ENCODE results near the gene ATXN7L1. TPM values are rescaled to one million over a fixed set of nuclear protein-coding genes. Genes with fewer than 3 reads are reported as not detected.

The ATXN7L1 gene, protein sequence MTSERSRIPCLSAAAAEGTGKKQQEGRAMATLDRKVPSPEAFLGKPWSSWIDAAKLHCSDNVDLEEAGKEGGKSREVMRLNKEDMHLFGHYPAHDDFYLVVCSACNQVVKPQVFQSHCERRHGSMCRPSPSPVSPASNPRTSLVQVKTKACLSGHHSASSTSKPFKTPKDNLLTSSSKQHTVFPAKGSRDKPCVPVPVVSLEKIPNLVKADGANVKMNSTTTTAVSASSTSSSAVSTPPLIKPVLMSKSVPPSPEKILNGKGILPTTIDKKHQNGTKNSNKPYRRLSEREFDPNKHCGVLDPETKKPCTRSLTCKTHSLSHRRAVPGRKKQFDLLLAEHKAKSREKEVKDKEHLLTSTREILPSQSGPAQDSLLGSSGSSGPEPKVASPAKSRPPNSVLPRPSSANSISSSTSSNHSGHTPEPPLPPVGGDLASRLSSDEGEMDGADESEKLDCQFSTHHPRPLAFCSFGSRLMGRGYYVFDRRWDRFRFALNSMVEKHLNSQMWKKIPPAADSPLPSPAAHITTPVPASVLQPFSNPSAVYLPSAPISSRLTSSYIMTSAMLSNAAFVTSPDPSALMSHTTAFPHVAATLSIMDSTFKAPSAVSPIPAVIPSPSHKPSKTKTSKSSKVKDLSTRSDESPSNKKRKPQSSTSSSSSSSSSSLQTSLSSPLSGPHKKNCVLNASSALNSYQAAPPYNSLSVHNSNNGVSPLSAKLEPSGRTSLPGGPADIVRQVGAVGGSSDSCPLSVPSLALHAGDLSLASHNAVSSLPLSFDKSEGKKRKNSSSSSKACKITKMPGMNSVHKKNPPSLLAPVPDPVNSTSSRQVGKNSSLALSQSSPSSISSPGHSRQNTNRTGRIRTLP
- polyA plus RNA-seq: 17.8 TPM

DNA sequence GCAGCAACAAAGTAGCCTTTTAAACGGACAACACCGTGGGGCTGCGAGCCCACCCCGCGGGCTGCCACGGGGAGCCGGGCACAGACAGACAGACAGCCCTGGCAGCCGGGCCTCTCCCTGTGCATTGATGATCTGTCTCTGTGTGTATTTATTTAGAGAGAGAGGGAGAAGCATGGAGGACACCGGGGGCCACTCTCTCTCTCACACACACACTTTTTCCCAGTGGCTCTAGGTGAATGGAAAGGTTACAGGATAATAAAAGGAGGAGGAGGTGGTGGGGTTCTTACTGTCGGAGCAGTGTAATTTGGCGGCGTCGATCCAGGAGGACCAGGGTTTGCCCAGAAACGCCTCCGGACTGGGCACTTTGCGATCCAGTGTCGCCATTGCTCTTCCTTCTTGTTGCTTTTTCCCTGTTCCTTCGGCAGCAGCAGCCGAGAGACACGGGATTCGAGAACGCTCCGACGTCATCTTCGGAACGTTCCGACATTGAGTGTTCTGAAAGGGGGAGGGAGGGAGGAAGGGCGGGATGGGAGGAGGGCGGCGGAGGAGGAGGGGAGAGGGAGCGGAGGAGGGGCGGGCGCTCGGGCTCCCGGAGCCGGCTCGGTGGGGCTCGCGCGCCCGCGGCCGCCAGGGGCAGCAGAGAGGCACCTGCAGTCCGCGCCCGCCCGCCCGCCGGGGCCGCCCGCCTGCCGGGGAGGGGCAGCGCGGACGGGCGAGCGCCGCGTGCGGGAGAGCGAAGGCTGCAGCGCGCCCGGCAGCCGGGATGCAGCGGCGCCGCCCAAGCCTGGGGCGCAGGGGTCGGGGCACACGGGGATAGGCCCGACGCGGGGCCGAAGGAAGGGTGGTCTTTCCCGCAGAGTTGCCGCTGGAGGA, at the start of gene ATXN7L1:
Gene ATXN7L1 (minus strand): TSS at position 509 of the 873 bp plus-strand sequence. CDS start 41 bp downstream, at position 468.
- Mint-ChIP-seq H3K4me3 (peak within 1 kb of the TSS; percentile 83 to 99 (median 92)), H3K9me3 (no peaks in the 10 kb centered on the region), H3K27me3 (peaks cover 2% of the 10 kb centered on the region), H3K4me1 (peaks cover 0 to 15% (median 0%) of the 10 kb centered on the region in 3 donors), H3K36me3 (no peaks in the 10 kb centered on the region), H3K27ac (peak within 1 kb of the TSS in 2 of 3 donors; percentile 26 to 79)

DNA sequence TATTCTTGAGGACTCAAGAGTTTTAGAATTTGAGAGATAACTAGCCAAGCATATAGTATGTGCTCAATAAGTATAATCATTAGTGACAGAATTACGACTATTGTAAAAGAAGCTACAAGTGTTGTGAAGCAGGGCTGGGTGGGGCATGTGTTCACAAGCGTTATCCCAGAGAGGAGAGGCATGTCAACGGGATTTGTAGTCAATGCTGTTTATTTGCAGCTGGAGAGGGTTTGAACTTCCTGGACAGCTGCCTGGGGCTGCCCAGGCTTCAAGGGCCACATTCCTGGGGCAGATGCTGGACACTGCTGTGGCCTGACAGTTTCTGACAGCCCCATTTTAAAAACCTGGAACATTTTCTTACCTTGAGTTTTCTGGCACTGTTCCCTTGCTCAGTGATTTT, 49.7 kb upstream of the ATXN7L1 start:
- peaks cover 0 to 3% (median 0%) of the 10 kb centered on the region in 3 donors for H3K4me1 Mint-ChIP-seq
- no peaks in the 10 kb centered on the region for H3K36me3 Mint-ChIP-seq
- no peak overlapping the region for H3K4me3 Mint-ChIP-seq
- H3K9me3 Mint-ChIP-seq: peaks cover 0 to 3% (median 3%) of the 10 kb centered on the region in 3 donors
- H3K27ac Mint-ChIP-seq: no peak overlapping the region
- H3K27me3 Mint-ChIP-seq: peaks cover 1% of the 10 kb centered on the region

DNA sequence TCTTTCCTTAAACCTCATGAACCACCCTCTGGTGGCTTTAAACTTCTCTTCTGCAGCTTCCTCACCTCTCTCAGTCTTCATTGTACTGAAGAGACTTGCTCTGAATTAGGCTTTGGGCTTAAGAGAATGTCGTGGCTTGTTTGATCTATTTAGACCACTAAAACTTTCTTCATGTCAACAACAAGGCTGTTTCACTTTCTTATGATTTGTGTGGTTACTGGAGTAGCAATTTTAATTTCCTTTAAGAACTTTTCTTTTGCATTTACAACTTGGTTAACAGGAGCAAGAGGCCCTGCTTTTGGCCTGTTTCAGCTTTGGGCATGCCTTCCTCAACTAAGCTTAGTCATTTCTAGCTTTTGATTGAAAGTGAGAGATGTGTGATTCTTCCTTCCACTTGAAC, 48.5 kb upstream of the ATXN7L1 start:
- peaks cover 2 to 3% (median 3%) of the 10 kb centered on the region in 3 donors for H3K9me3 Mint-ChIP-seq
- H3K27me3 Mint-ChIP-seq: peaks cover 1% of the 10 kb centered on the region
- H3K27ac Mint-ChIP-seq: no peak overlapping the region
- H3K4me1 Mint-ChIP-seq: peaks cover 0 to 3% (median 0%) of the 10 kb centered on the region in 3 donors
- no peaks in the 10 kb centered on the region for H3K36me3 Mint-ChIP-seq
- H3K4me3 Mint-ChIP-seq: no peak overlapping the region

DNA sequence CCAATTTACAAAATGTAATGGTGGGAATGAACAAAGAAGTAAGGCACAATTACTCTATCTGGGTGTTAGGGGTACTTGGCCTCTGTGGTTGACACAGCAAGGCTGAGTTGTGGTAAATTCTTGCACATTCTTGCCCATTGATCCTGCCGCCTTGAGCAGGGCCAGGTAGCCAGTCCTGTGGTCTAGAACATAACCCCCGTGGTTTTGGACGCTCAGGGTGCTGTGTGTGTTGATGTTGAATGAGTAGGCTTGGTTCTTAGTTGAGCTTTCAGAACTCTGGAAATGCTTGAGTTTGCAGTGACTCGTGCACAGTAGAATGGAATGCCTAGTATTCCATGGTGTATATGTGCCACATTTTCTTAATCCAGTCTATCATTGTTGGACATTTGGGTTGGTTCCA, 44.4 kb upstream of the ATXN7L1 start:
- Mint-ChIP-seq H3K27me3 (no peaks in the 10 kb centered on the region), H3K4me1 (peaks cover 0 to 3% (median 0%) of the 10 kb centered on the region in 3 donors), H3K36me3 (no peaks in the 10 kb centered on the region), H3K9me3 (peaks cover 2 to 3% (median 3%) of the 10 kb centered on the region in 3 donors), H3K27ac (no peak overlapping the region), H3K4me3 (no peak overlapping the region)

DNA sequence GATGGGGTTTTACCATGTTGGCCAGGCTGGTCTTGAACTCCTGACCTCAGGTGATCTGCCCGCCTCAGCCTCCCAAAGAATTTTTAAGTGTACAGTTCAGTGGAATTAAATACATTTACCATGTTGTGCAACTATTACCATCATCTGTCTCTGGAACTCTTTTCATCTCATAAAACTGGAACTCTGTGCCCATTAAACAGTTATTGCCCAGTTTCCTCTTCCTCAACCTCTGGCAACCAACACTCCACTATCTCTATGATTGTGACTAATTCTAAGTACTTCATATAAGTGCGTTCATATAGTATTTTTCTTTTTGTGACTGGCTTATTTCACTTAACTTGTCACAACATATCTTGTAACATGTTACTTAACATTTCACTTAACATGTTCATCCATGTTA, 41.3 kb upstream of the ATXN7L1 start:
- H3K4me1 Mint-ChIP-seq: no peaks in the 10 kb centered on the region
- H3K9me3 Mint-ChIP-seq: peaks cover 0 to 2% (median 0%) of the 10 kb centered on the region in 3 donors
- H3K36me3 Mint-ChIP-seq: no peaks in the 10 kb centered on the region
- no peaks in the 10 kb centered on the region for H3K27me3 Mint-ChIP-seq
- H3K27ac Mint-ChIP-seq: no peak overlapping the region
- H3K4me3 Mint-ChIP-seq: no peak overlapping the region

DNA sequence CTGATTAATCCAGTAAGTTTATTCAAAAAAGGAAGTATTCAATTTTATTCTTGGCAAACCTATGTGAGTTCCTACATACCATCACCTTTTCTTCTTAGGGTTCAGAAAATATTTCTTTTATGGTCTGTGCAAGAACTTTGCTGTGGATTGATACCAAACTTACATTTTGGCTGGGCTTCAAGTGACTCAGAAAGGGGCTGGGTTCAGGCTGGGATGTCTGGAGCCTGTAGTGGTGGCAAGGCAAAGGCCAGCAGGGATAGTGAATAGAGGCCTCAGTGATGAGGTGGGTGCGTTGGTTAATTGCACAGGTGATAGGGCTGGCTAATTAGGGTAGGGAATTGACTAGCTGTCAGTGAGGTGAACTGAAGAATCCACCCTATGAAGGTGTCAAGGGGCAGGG, 40.2 kb upstream of the ATXN7L1 start:
- Mint-ChIP-seq H3K4me1 (no peaks in the 10 kb centered on the region), H3K27me3 (no peaks in the 10 kb centered on the region), H3K9me3 (peaks cover 0 to 2% (median 0%) of the 10 kb centered on the region in 3 donors), H3K27ac (no peak overlapping the region), H3K4me3 (no peak overlapping the region), H3K36me3 (peaks cover 2% of the 10 kb centered on the region)

DNA sequence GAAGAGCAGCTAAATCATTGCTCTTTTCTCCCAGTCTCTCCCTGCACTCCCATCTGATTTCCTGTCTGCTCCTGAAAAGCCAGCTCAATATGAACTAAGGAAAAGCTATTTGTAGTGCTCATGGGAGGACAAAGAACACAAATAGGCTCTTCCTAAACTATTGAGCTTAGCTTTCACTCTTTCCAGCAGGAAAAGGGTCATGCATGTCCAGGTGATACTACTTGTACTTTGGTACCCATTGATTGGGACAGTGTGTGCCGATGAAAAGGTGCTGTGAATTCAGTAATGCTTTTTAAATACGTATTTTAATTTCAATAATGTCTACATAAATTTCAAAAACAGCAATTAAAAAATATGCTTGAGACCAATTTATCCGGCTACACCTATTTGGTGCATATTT, 37.5 kb upstream of the ATXN7L1 start:
- Mint-ChIP-seq H3K36me3 (peaks cover 2% of the 10 kb centered on the region), H3K4me3 (no peak overlapping the region), H3K27me3 (peaks cover 1% of the 10 kb centered on the region), H3K4me1 (no peaks in the 10 kb centered on the region), H3K9me3 (peaks cover 4% of the 10 kb centered on the region in 3 donors), H3K27ac (no peak overlapping the region)

DNA sequence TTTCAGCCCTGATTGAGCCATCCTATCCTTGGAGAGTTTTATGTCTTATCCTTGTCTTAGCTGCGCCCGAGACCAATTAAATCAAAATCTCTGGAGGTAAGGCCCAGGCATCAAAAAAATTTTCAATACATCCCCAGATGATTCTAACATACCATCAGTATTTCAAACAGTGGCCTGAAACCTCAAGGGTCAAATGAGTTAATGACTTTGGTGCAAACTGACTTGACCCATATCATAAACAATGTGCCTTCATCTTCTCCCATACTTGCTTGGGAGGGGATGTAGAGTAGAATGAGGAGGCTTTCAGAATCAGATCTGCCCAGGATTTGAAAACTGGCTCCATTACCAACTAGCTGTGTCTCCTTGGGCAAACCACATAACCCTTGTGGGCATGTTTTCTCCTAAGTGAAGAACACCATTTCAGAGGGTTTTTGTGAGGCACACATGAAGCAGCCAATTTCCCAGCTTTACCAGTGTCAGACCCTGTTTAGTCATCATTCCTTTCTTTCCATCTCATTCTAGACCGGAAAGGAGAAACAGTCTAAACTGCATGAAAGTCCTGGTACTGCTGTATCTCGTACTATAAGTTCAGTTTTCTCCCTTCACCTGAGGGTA, 35.7 kb upstream of the ATXN7L1 start:
- Mint-ChIP-seq H3K27me3 (peaks cover 1% of the 10 kb centered on the region), H3K9me3 (peaks cover 4% of the 10 kb centered on the region in 3 donors), H3K27ac (no peak overlapping the region), H3K36me3 (peaks cover 2% of the 10 kb centered on the region), H3K4me1 (no peaks in the 10 kb centered on the region), H3K4me3 (no peak overlapping the region)

DNA sequence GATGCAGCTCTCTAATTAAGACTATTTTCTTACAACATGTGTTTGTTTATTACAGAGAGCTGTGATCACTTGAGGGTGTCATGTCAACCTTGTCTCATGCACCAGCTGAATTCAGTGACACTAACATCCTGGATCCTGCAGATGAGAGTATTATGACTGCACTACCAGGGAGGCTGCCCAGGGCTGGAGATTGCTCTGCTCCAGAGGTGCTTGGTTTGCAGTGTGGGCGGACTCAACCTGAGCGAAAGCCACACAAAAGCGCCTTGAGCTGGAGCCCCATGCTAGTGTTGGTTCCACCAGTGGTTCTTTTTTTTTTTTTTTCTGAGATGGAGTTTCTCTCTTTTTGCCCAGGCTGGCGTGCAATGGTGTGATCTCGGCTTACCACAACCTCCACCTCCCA, 33.8 kb upstream of the ATXN7L1 start:
- Mint-ChIP-seq H3K4me1 (no peaks in the 10 kb centered on the region), H3K27ac (no peak overlapping the region), H3K27me3 (peaks cover 1% of the 10 kb centered on the region), H3K4me3 (no peak overlapping the region), H3K36me3 (peaks cover 2% of the 10 kb centered on the region), H3K9me3 (peaks cover 4% of the 10 kb centered on the region in 3 donors)

DNA sequence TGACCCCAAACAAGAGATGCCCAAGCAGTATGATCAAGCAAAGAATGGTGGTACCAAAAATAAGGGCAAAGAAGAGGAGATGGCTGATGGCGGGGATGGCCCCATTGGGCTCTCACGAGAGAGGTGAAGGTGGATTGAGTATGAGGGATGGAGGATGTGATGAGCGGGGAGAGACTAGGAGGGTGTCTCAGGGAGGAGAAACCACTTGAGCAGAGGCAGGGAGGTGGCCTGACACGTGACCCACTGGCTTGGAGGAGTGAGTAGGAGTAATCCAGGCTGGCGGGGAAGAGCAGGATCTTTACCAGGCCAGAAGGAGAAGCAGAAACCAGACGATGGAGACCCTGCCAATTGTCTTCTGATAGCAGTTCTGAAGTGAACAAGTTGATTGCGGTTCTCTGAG, 33.3 kb upstream of the ATXN7L1 start:
- peaks cover 0 to 3% (median 0%) of the 10 kb centered on the region in 3 donors for H3K4me1 Mint-ChIP-seq
- H3K27ac Mint-ChIP-seq: no peak overlapping the region
- H3K27me3 Mint-ChIP-seq: peaks cover 1% of the 10 kb centered on the region
- H3K36me3 Mint-ChIP-seq: peaks cover 2% of the 10 kb centered on the region
- peaks cover 4% of the 10 kb centered on the region in 3 donors for H3K9me3 Mint-ChIP-seq
- H3K4me3 Mint-ChIP-seq: no peak overlapping the region

DNA sequence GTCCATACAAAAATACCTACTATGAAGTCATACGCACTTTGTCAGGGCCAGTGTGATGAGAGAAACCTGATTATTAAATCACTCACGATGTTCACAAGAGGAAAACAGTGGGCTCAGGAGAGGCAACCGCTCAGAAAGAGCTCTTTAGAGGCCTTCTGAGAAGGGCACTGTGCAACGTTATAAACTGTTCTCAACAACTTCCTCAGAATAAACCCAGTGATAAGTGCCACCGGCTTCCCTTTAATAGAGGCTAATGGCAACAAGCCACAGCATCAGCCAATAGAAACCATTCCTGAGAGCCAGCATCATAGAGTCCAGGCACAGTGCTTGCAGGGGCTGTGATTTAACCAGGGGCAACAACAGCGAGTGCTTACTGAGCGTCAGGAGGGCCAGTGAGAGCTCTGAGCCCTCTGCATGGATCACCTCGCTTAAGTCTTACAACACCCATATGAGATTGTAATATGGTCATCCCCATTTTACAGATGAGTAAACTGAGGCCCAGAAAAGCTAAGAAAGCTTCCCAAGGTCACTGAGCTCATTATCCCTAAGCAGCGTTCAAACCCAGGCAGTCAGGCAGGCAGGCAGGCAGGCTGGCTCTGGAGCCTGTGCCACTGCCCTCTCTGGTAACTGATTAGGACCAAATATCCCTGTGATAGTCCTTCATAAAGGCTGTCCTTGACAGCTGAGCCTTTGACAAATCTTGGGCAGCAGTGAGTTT, 30.9 kb upstream of the ATXN7L1 start:
- H3K9me3 Mint-ChIP-seq: peaks cover 4% of the 10 kb centered on the region in 3 donors

DNA sequence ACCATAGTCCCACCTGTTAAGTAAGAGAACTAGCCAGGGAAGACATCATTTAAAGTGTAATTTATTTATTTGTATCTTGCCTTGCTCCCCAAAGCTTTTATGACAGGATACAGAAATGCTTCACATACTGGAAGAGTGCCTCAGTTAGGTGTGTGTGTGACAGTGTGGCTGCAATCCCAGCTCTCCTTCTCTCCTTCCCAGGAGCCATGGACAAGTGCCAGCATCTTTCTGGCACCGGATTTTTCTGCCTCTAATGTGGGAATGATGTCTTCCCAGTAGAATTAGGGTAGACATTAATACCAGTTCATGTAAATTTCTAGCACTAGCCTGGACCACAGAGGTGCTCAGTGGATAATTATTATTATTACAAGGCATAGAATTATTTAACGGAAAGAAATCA, 30.3 kb upstream of the ATXN7L1 start:
- H3K27ac Mint-ChIP-seq: no peak overlapping the region
- H3K36me3 Mint-ChIP-seq: no peaks in the 10 kb centered on the region
- H3K27me3 Mint-ChIP-seq: peaks cover 5% of the 10 kb centered on the region
- peaks cover 0 to 3% (median 0%) of the 10 kb centered on the region in 3 donors for H3K4me1 Mint-ChIP-seq
- peaks cover 4% of the 10 kb centered on the region in 3 donors for H3K9me3 Mint-ChIP-seq
- no peak overlapping the region for H3K4me3 Mint-ChIP-seq

More for the DNA sequence above, 30.9 kb upstream of the ATXN7L1 start:
- peaks cover 0 to 3% (median 0%) of the 10 kb centered on the region in 3 donors for H3K4me1 Mint-ChIP-seq
- peaks cover 5% of the 10 kb centered on the region for H3K27me3 Mint-ChIP-seq
- no peak overlapping the region for H3K4me3 Mint-ChIP-seq
- H3K27ac Mint-ChIP-seq: no peak overlapping the region
- peaks cover 2% of the 10 kb centered on the region for H3K36me3 Mint-ChIP-seq

DNA sequence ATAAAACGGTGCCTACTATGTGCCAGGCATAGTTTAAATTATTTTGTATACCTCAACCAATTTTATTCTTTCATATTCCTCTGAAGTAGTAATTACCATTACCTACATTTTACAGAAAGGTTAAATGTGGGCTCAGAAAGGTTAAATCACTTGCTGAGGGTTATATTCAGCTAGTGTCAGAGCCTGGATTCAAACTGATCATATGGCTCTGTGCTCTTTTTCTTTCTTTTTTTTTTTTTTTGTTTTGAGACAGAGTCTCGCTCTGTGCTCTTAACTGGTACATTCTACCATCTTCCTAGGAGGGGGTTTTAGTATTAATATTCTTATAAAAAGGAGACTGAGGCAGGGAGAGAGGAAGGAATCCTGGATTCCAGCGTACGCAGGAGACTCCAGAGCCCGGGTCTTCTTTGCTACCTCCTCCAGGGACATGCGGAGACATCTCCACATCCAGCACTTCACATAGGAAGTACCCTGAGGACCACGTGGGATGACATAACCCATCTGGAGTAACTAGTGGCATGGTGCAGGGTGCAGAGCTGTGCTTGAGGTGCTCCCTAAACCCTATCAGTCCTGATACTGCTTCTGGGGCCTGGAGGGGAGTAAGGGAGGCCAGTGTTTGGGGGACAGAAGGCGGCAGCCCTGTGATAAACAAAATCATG, 29.6 kb upstream of the ATXN7L1 start:
- H3K4me1 Mint-ChIP-seq: peaks cover 0 to 3% (median 0%) of the 10 kb centered on the region in 3 donors
- H3K4me3 Mint-ChIP-seq: no peak overlapping the region
- H3K27me3 Mint-ChIP-seq: peaks cover 5% of the 10 kb centered on the region
- no peaks in the 10 kb centered on the region for H3K36me3 Mint-ChIP-seq
- H3K27ac Mint-ChIP-seq: no peak overlapping the region
- peaks cover 2 to 3% (median 2%) of the 10 kb centered on the region in 3 donors for H3K9me3 Mint-ChIP-seq

Measured in IgD-negative memory B cell (primary cell).